HG03442 (cell line): Measurements from ENCODE around the gene PPP4R1.

Experiments
- ATAC-seq: cut with Tn5 transposase; IDR thresholded peaks from one replicate; pipeline ENCODE4 v1.9.1; 2021; ENCODE audit warnings: mild to moderate bottlenecking, moderate library complexity; ENCODE audit not compliant: unreplicated experiment

The PPP4R1 gene

DNA sequence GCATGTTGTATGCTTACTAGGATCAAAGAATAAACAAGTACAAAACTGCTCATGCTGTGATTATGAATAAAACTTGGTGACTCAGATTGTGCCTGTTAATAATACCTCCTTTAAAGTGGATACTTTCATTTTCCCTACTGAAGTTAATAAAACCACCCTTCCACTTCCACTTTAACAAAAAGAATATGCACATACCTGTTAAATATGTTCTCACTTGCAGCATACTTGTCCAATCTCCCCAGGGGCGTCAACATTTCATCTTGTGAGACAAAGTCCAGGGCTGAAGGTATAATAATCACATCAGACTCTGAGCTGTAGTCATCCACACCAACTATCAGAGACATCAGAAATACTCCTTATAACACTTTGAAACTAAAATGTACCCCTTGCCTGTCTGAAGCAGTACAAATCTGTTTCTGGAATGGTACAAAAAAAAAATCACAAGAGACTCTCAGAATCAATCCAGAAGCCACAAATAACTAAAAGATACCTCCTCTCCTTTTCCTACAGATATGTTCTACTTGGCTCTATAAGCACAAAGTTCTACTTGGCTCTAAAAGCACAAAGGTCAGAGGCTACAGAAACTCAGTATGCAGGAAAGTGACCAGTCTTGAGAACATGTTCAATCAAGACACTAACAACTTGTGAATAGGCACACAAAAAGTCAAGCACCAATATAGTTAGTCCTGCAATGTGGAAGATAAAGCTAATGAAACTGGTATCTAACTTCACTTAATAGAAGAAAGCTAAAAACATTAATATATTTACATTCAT is 19.3 kb downstream of the PPP4R1 start:
- ATAC-seq, result peak; percentile 72

DNA sequence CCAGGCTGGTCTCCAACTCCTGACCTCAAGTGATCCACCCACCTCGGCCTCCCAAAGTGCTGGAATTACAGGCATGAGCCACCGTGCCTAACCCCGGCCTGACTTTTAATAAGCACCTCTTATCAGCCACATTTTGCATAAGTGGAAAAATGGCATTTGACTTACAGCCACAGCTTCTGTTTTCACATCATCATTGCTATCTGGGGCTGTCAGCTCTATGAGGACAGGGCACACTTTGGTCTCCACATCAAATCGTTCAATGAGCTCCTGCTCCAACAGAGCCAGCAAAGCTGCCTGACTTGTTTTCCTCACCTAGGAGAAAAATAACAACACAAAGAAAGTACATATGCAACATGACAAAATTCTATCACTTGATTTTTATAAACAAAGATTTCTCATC is 26.4 kb downstream of the PPP4R1 start:
- no peak for ATAC-seq

DNA sequence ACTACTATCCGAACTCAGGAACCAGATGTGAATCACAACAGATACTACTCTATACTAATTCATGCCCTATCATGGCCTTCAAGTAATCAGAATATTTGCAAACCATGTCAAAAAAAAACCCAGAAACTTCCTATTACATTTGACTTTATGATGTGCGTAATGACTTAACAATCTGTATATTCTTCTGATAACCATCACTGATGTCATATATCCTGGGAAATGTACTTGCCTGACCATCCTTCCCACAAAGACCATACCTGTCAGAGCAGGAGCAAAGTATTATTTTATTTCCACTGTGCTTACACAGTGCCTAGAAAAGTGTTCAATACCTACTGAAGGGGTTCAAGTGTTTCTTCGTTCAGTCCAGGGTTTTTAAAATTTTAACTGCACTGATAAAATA is 27.5 kb downstream of the PPP4R1 start:
- no peak for ATAC-seq

DNA sequence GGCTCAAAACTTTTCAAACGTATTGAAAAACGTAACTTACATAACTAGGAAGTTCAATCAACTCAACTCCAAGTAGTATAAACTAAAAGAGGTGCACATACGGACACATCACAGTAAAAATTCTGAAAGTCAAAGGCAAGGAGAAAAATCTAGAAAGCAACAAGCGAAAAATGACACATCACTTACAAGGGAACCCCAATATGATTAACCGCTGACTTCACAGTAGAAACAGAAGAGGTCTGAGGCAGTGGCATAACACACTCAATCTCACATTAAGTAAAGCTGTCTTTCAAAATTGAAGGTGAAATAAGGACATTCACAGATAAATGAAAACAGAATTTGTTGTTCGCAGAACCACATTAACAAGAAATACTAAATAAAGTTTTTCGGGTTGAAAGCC is 32.7 kb downstream of the PPP4R1 start:
- no peak for ATAC-seq

- ATAC-seq, result no peak
Observed at GRCh38 chr18:9578306-9578705, 36.1 kb downstream of the PPP4R1 start.

DNA sequence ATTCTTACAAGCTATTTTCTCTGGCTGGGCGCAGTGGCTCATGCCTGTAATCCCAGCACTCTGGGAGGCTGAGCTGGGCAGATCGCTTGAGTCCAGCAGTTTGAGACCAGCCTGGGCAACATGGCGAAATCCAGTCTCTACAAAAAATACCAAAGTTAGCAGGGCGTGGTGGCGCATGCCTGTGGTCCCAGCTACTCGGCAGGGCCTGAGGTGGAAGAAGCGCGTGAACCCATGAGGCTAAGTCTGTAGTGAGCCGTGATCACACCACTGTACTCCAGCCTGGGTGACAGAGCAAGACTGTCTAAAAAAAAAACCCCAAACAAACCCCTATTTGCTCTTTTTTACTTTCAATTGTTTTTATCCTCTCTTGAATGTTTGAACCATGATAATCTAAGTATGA is 37.0 kb downstream of the PPP4R1 start:
- no peak for ATAC-seq

GRCh38 chr18:9575558-9575957 is 38.8 kb downstream of the PPP4R1 start:
- ATAC-seq, result peak; percentile 59

- no peak for ATAC-seq
Observed at GRCh38 chr18:9574473-9575115, 39.8 kb downstream of the PPP4R1 start.

- no peak for ATAC-seq
Observed at GRCh38 chr18:9571546-9571945, 42.8 kb downstream of the PPP4R1 start.

DNA sequence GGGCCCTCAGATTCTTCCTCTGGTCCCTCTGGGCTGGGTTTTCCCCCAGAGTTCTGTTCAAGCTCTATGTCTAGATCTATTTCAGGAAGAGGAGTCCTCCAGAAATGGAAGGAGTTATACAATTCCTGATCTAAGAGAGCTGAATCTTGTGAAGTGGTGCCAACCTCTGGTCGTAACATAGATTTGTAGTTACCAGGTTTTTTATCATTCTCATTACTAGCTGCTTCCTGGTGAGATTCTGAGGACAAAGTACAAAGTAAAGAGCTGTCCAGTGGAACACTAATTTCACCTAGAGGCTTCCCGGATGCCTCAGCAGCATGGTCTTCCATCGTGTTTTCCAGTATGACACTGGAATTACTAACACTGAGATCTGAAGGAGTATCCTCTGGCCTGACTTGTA is 44.1 kb downstream of the PPP4R1 start:
- no peak for ATAC-seq

DNA sequence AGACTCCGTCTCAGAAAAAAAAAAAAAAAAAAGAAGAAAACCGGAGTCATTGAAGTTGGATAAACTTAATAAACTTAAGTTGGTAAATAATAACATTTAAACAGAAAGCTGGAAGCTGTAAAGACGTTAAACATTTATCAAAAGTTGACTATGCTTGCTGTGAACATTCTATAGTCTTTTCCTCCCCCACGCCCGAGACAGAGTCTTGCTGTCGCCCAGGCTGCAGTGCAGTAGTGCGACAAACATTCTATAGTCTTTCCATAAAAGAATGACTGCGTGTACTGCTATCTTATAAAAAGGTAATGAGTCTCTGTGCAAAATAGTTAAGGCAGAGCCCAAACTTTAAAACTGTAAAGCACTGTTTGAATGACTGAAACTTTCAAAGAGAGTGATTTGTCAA is 45.2 kb downstream of the PPP4R1 start:
- ATAC-seq, result no peak

DNA sequence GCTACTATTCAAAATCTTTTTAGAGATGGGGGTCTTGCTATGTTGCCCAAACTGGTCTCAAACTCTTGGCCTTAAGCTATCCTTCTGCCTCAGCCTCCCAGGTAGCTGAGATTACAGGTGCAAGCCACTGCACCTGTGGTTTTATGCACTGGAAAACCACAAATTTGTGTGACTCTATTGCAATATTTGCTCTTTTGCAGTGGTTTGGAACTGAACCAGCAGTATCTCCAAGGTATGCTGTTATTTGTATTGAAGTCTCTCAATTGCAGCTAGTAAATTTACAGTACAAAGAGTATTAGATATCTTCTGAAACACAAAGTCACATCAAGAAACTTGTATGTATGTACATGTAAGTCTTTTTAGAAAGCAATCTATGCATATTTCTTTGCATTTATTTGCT is 46.2 kb downstream of the PPP4R1 start:
- ATAC-seq, result no peak

GRCh38 chr18:9565407-9565806 is 49.0 kb downstream of the PPP4R1 start:
- no peak for ATAC-seq

GRCh38 chr18:9563331-9563730 is 51.0 kb downstream of the PPP4R1 start:
- ATAC-seq, result no peak

DNA sequence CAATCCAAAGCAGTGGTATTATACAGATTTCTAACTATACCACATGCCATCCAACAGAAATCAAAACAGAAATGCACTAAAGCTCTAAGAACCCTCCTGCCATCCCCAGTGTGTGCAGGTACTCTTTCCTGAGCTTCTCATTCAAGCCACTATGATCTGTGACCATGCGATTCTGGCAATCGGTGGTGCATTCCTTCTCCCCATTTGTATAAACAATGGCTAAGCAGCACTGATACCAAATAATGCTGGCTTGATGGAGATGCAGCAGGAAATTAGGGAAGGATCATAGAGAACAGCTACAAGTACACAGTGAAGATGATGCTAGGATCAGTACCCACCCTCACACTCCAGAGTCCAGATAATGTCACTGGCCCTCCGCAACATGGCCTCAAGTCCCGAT is 51.8 kb downstream of the PPP4R1 start:
- no peak for ATAC-seq

DNA sequence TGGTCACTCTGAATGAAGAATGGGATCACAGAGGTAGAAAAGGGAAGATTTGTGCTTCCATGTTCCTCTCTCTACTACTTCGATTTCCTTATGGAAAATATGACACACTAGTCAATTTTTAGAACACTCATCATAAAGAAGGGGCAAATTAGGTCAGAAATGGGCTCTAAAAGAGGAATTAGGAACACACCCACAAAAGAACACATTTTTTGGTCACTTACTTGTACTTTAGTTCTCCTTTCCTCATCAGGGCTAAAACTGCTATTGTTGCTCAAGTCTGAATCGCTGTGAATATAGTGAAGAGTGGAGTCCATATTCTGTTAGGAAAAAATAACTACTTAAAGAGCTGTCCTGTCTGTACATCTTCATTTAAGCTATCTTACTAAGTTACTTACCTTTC is 52.6 kb downstream of the PPP4R1 start:
- no peak for ATAC-seq

GRCh38 chr18:9559253-9559652 is 55.1 kb downstream of the PPP4R1 start:
- ATAC-seq, result no peak

- no peak for ATAC-seq
Observed at GRCh38 chr18:9558387-9559064, 55.8 kb downstream of the PPP4R1 start.

DNA sequence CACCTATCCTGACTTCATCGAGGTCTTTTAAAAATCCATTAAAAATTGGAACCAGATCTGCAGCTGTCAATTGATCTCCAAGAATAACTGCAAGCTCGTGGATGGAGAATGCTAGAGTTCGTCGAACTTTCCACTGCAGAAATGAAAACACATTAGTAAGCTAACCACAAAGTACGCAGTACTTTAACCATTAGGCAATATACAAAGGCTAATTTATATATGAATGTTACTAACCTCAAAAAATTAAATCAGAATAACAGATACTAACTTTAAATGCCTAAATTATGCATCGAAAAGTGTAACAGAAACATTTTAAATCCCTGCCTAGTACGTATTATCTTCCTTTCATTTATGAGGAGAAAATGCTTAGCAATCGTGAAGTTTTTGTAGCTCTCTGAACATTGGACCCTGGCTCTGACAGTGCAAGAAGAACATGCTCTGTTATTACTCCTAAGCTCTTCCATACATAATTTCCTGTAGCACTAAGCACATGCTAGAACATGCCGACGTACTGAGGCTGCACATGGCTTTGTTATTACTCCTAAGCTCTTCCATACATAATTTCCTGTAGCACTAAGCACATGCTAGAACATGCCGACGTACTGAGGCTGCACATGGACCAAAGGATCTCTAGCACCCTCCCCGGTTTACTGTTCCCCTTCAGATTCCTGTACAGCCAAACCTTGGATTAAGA is 57.0 kb downstream of the PPP4R1 start:
- ATAC-seq, result no peak

- ATAC-seq, result no peak
Observed at GRCh38 chr18:9552616-9553015, 61.7 kb downstream of the PPP4R1 start.

DNA sequence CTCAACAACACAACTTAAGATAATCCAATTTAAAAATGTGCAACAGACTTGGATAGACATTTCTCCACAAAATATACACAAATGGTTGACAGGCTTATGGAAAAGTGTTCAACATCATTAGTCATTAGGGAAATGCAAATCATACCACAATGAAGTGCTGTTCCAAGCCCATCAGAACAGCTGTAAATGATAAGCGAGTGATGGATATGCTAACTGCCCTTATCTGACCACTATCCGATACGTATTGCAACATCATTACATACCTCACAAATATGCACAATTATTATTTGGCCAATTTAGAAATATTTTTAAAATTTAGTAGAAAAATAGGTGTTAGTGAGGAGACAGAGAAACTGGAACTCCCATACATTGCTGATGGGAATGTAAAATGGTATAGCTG is 62.2 kb downstream of the PPP4R1 start:
- ATAC-seq, result no peak

DNA sequence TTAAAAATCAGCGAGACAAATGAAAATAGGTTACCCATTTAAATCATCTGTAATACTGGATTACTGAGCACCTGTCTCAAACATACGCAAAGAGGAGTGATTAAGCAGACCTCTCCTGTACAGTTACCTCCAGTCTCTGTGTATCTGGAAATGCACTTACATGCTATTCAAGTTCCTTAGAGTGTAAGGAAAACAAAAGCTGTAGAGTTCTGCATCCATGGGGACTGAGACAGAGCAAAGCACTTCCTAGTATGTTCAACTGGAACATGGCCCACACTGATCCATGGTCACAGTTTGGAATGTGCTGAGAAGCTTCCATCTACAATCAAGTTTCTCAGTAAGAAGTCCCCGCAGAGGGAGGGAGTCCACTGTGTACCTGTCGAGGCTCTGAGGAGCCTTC is 63.9 kb downstream of the PPP4R1 start:
- ATAC-seq, result no peak
